Activated CD4-positive, alpha-beta T cell treated with anti-CD3 and anti-CD28 coated beads, Interleukin-2, amount 10 ng/mL, durations not matched to agents 24 days and 14 days (primary cell): Measurements from ENCODE around the gene TMA7B. TPM values are rescaled to one million over a fixed set of nuclear protein-coding genes. Genes with fewer than 3 reads are reported as not detected.
"Not testable (repeated sequence)": the region's sequence is repeated elsewhere in the genome, so short reads cannot be mapped to it uniquely, and the experiment has no call there.

Experiments used
- DNase-seq: peaks from one replicate; pipeline ENCODE4 v3.0.0; 2022
- H3K27ac Mint-ChIP-seq: one replicate; pipeline ENCODE4 v1.8.0; 2022; ENCODE audit warnings: mild to moderate bottlenecking, mixed read lengths
- H3K27me3 Mint-ChIP-seq: one replicate; pipeline ENCODE4 v1.8.0; 2022; ENCODE audit warnings: mixed read lengths
- H3K36me3 Mint-ChIP-seq: one replicate; pipeline ENCODE4 v1.8.0; 2022; ENCODE audit warnings: low read depth, mild to moderate bottlenecking, mixed read lengths
- H3K4me1 Mint-ChIP-seq: one replicate; pipeline ENCODE4 v1.8.0; 2021; ENCODE audit warnings: mixed read lengths
- H3K4me3 Mint-ChIP-seq: one replicate; pipeline ENCODE4 v1.8.0; 2022; ENCODE audit warnings: mild to moderate bottlenecking, moderate library complexity, mixed read lengths
- H3K9me3 Mint-ChIP-seq: one replicate; pipeline ENCODE4 v1.8.0; 2021; ENCODE audit warnings: mixed read lengths
- intact Hi-C: fragments of 100-400 bp; cut with micrococcal nuclease; formaldehyde crosslinking; loops from one replicate; pipeline ENCODE4 v1.15.1; 2023
- total RNA-seq: library from RNA; stranded (reverse); gene quantifications from 2 replicates; pipeline ENCODE4 v1.2.3, GENCODE V29; 2022

TMA7B gene
- total RNA-seq, 1 donor from 2014 or later, result 0.96 TPM

GRCh38 chr22:39988386-39989114, 28.4 kb downstream of the TMA7B start:
- Mint-ChIP-seq H3K36me3 (peaks cover 1% of the 10 kb centered on the region), H3K27me3 (peaks cover 27% of the 10 kb centered on the region), H3K9me3 (no peaks in the 10 kb centered on the region), H3K4me3 (no peak overlapping the region), H3K4me1 (peaks cover 14% of the 10 kb centered on the region), H3K27ac (no peak overlapping the region)
- intact Hi-C loops, result no loop called here
- no peak for DNase-seq

- Mint-ChIP-seq H3K36me3 (peaks cover 1% of the 10 kb centered on the region), H3K4me1 (peaks cover 19% of the 10 kb centered on the region), H3K9me3 (no peaks in the 10 kb centered on the region), H3K27me3 (peaks cover 32% of the 10 kb centered on the region), H3K4me3 (no peak overlapping the region), H3K27ac (no peak overlapping the region)
- DNase-seq, result no peak
- intact Hi-C loops, result loop anchor here (5.0 kb wide), 1 partner anchor 32 kb away; no protein-coding TSS in a partner anchor
These were observed 29.4 kb downstream of the TMA7B start for GRCh38 chr22:39989633-39990032.

GRCh38 chr22:39990686-39991085, 30.5 kb downstream of the TMA7B start:
- H3K36me3 Mint-ChIP-seq, result no peaks in the 10 kb centered on the region
- peaks cover 9% of the 10 kb centered on the region for H3K4me1 Mint-ChIP-seq
- intact Hi-C loops, result loop anchor here (5.0 kb wide), 1 partner anchor 33 kb away; no protein-coding TSS in a partner anchor
- DNase-seq, result no peak
- no peak overlapping the region for H3K27ac Mint-ChIP-seq
- H3K4me3 Mint-ChIP-seq, result no peak overlapping the region
- H3K9me3 Mint-ChIP-seq, result no peaks in the 10 kb centered on the region
- peaks cover 31% of the 10 kb centered on the region for H3K27me3 Mint-ChIP-seq

GRCh38 chr22:39991159-39991860, 31.1 kb downstream of the TMA7B start:
- Mint-ChIP-seq H3K4me1 (peaks cover 5% of the 10 kb centered on the region), H3K27ac (no peak overlapping the region), H3K4me3 (no peak overlapping the region), H3K27me3 (peaks cover 38% of the 10 kb centered on the region), H3K9me3 (no peaks in the 10 kb centered on the region), H3K36me3 (no peaks in the 10 kb centered on the region)
- intact Hi-C loops, result loop anchor here (5.0 kb wide), 1 partner anchor 34 kb away; no protein-coding TSS in a partner anchor
- DNase-seq, result no peak

DNA sequence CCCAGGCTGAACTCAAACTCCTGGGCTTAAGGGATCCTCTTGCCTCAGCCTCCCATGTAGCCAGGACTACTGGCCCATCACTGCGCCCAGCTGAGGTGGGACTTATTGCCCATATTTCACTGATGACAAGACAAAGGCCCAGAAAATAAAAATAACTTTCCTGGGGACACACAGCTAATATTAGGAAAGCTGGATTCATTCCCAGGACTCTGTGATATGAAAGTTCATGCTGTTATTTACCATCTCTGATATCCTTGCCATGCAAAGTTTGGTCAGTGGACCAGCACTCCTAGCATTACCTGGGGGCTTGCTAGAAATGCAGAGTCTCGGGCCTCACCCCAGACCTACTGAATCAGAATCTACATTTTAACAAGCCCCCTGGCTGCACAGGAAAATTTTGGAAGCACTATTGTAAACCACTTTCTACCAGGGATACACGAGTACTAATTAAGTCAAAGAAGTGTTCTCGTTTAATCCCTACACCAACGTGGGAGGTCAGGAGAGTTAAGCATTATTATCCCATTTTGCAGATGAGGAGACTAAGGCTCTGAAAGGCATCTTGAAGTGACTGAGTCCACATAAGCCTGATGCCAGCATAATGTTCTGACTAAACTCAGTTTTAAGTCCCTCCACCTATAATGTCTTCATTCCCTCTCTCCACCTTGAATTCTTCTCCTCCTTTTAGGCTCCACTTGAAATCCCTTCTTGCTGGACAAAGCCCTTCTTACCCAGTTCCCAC, 32.1 kb downstream of the TMA7B start:
- no peak overlapping the region for H3K27ac Mint-ChIP-seq
- no peaks in the 10 kb centered on the region for H3K36me3 Mint-ChIP-seq
- intact Hi-C loops, result loop anchor here (5.0 kb wide), 1 partner anchor 35 kb away; no protein-coding TSS in a partner anchor
- DNase-seq, result no peak
- no peaks in the 10 kb centered on the region for H3K9me3 Mint-ChIP-seq
- peaks cover 47% of the 10 kb centered on the region for H3K27me3 Mint-ChIP-seq
- peaks cover 5% of the 10 kb centered on the region for H3K4me1 Mint-ChIP-seq
- no peak overlapping the region for H3K4me3 Mint-ChIP-seq

GRCh38 chr22:39992894-39993293, 32.7 kb downstream of the TMA7B start:
- not testable (repeated sequence) for H3K27ac Mint-ChIP-seq, H3K36me3 Mint-ChIP-seq, H3K9me3 Mint-ChIP-seq, H3K4me1 Mint-ChIP-seq, H3K4me3 Mint-ChIP-seq, DNase-seq
- peaks cover 50% of the 10 kb centered on the region for H3K27me3 Mint-ChIP-seq
- intact Hi-C loops, result loop anchor here (5.0 kb wide), 1 partner anchor 36 kb away; no protein-coding TSS in a partner anchor

DNA sequence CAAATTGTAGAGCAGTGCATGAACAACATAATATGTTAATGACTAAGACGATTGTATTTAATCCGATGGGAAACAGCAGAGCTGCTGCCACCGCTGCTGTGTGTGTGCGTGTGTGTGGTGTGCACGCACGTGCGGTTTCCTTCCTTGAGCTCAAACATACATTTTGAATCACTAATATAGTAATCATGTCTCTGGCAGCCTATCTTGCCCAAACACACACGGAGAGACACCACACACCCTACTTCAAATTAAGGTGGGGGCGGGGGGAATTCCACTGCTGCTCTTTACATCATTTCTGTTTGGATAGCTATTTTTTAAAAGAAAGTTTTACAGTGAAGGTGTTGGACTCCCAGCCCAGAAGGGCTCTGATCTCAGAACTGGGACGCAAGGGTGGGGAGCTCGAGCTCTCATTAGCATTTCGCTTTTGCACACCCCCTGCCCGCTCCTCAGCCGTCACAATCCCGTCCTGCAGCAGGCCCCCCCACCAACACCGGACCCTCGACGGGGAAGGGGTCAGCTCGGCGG, 33.9 kb downstream of the TMA7B start:
- Mint-ChIP-seq H3K27me3 (peaks cover 45% of the 10 kb centered on the region), H3K4me1 (peaks cover 5% of the 10 kb centered on the region), H3K4me3 (peak overlapping the region; percentile 56), H3K36me3 (no peaks in the 10 kb centered on the region), H3K9me3 (no peaks in the 10 kb centered on the region), H3K27ac (peak overlapping the region; percentile 31)
- intact Hi-C loops, result loop anchor here (5.0 kb wide), 1 partner anchor 37 kb away; no protein-coding TSS in a partner anchor
- DNase-seq, result peak; percentile 65

DNA sequence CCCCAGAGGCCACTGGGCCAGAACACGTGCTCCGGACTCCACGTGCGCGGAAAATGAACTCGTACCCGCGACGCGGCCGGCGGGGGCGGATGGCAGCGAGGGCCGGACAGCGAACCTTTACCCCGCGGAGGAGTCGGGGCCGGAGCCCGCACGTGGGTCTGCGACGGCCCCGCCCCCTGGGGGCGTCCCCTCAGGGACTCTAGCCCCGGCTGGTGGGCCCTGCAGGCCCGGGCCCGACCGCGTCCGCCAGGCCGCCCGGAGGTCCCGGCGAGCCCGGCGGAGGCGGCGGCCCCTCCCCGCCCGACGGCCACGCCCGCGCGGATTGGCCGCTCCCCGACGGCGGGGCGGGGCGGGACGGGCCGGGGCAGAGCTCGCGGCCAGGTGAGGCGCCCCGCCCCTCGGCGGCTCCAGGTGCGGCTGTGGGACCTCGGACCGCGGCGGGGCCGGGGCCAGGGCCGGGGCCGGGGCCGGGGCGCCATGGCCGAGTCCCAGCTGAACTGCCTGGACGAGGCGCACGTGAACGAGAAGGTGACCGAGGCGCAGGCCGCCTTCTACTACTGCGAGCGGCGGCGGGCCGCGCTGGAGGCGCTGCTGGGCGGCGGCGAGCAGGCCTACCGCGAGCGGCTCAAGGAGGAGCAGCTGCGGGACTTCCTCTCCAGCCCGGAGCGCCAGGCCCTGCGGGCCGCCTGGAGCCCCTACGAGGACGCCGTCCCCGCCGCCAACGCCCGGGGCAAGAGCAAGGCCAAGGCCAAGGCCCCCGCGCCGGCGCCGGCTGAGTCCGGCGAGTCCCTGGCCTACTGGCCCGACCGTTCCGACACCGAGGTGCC, 34.6 kb downstream of the TMA7B start, which contains the start of gene FAM83F:
Gene FAM83F, plus strand, starts transcription at position 389 of the 827 bp plus-strand sequence. Its CDS starts 89 bp downstream, at position 478.
- DNase-seq, result peak; percentile 82

DNA sequence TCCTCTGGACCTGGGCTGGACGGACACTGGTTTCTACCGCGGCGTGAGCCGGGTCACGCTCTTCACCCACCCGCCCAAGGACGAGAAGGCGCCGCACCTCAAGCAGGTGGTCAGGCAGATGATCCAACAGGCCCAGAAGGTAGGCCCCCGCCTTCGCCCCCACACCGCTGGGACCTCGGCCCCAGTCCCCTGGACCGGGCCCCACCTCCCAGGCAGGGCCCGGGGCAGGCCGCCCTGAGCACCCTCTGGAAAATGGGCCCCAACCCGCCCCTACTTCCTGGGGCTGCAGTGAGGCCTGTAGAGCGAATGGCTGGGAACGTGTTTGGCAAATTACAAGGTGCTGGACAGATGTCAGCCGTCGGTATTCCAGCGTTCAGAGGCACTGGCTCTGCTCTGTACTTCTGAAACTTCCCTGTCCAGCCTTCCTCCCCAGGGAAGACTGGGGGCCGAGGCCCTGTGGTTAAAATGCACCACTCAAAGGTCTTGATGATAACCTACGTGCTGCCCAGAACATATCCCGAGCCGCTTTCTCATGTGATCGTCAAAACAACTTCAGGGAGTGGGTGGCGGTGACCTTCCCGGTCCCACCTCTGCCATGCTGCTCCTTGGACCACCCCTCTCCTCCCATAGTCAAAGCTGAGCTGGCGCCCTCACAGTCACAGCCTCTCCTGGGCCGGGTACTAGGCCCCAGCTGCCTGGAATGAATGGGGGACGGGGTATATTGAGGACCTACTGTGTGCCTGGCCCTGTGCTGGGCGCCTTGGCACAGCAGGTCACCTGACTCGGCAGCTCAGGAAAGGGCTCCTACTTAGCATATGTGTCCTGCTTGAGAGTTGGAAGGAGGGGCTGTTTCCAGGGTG, 35.4 kb downstream of the TMA7B start:
- H3K36me3 Mint-ChIP-seq, result no peaks in the 10 kb centered on the region
- peak overlapping the region; percentile 14 for H3K27ac Mint-ChIP-seq
- no peaks in the 10 kb centered on the region for H3K9me3 Mint-ChIP-seq
- DNase-seq, result no peak
- intact Hi-C loops, result no loop called here
- peaks cover 43% of the 10 kb centered on the region for H3K27me3 Mint-ChIP-seq
- peak overlapping the region; percentile 29 for H3K4me3 Mint-ChIP-seq
- peaks cover 5% of the 10 kb centered on the region for H3K4me1 Mint-ChIP-seq

More for the DNA sequence above, 34.6 kb downstream of the TMA7B start, which contains the start of gene FAM83F:
- no peaks in the 10 kb centered on the region for H3K9me3 Mint-ChIP-seq
- peak within 1 kb of the TSS; percentile 31 for H3K27ac Mint-ChIP-seq
- H3K36me3 Mint-ChIP-seq, result no peaks in the 10 kb centered on the region
- H3K4me1 Mint-ChIP-seq, result peaks cover 5% of the 10 kb centered on the region
- intact Hi-C loops, result loop anchor here (5.0 kb wide), 1 partner anchor 37 kb away; no protein-coding TSS in a partner anchor
- H3K4me3 Mint-ChIP-seq, result peak within 1 kb of the TSS; percentile 56
- H3K27me3 Mint-ChIP-seq, result peaks cover 42% of the 10 kb centered on the region

GRCh38 chr22:39996732-39997131, 36.5 kb downstream of the TMA7B start:
- DNase-seq, result no peak
- H3K4me1 Mint-ChIP-seq, result peaks cover 5% of the 10 kb centered on the region
- no peaks in the 10 kb centered on the region for H3K36me3 Mint-ChIP-seq
- intact Hi-C loops, result no loop called here
- H3K27me3 Mint-ChIP-seq, result peaks cover 45% of the 10 kb centered on the region
- H3K9me3 Mint-ChIP-seq, result no peaks in the 10 kb centered on the region
- no peak overlapping the region for H3K27ac Mint-ChIP-seq
- H3K4me3 Mint-ChIP-seq, result no peak overlapping the region

- intact Hi-C loops, result no loop called here
- no peaks in the 10 kb centered on the region for H3K36me3 Mint-ChIP-seq
- no peak overlapping the region for H3K27ac Mint-ChIP-seq
- H3K4me3 Mint-ChIP-seq, result no peak overlapping the region
- peaks cover 5% of the 10 kb centered on the region for H3K4me1 Mint-ChIP-seq
- DNase-seq, result no peak
- H3K27me3 Mint-ChIP-seq, result peaks cover 40% of the 10 kb centered on the region
- no peaks in the 10 kb centered on the region for H3K9me3 Mint-ChIP-seq
These were observed 37.2 kb downstream of the TMA7B start for GRCh38 chr22:39997421-39997820.
